ENCODE results near the gene RSAD2. TPM values are rescaled to one million over a fixed set of nuclear protein-coding genes. Genes with fewer than 3 reads are reported as not detected.

The RSAD2 gene
- total and polyA plus RNA-seq, 2 donors (not counting 3 experiments of a cell fraction or from before 2014, with no cell fraction given): 0.03 to 0.18 TPM

- H3K4me2 ChIP-seq (ENCODE audit: insufficient read depth, low read length): no peak overlapping the region
- CTCF ChIA-PET: no interaction called here
- POLR2A ChIA-PET: no interaction called here
- H3K4me1 ChIP-seq (ENCODE audit: control insufficient read depth, extremely low read depth, insufficient read depth, low read length): no peaks in the 10 kb centered on the region
- TF ChIP-seq JUN (IDR thresholded peaks at IDR 0.05; ENCODE audit: borderline replicate concordance, insufficient read depth, insufficient read length, low read depth): no peak
- TF ChIP-seq POLR2A (IDR thresholded peaks at IDR 0.05; ENCODE audit: low read depth, low read length): no peak
- TF ChIP-seq MYC (IDR thresholded peaks at IDR 0.05; ENCODE audit: low read depth, low read length): no peak
- no peak for TF ChIP-seq GATA2 (IDR thresholded peaks at IDR 0.05; ENCODE audit: insufficient read depth, insufficient read length, low read depth, low read length)
- no peak for TF ChIP-seq FOS (IDR thresholded peaks at IDR 0.05; ENCODE audit: borderline replicate concordance, insufficient read depth, low read length)
- no peak for TF ChIP-seq POLR2AphosphoS5 (IDR thresholded peaks at IDR 0.05; ENCODE audit: insufficient read depth, low read depth, low read length)
- TF ChIP-seq MAX (IDR thresholded peaks at IDR 0.05; ENCODE audit: insufficient read depth, insufficient read length): no peak
- TF ChIP-seq EZH2 (IDR thresholded peaks at IDR 0.05; ENCODE audit: borderline replicate concordance, low read depth, low read length, severe bottlenecking): no peak
- TF ChIP-seq CTCF (IDR thresholded peaks at IDR 0.05; ENCODE audit: extremely low read depth in 1 of 2, insufficient read depth in 1 of 2, low read depth in 1 of 2, low read length in 2 of 2): no peak
- H3K9ac ChIP-seq (replicated peaks; ENCODE audit: extremely low read depth, insufficient read depth, low read length): no peak overlapping the region
- FAIRE-seq (no peak), DNase-seq (ENCODE audit: low read depth, low spot score) (no peak)
- no peaks in the 10 kb centered on the region for H4K20me1 ChIP-seq (replicated peaks; ENCODE audit: control insufficient read depth, extremely low read depth, insufficient read depth, low read length)
- H3K9me3 ChIP-seq (replicated peaks; ENCODE audit: control insufficient read depth, insufficient read depth, low read length): no peaks in the 10 kb centered on the region
- no TSS peak for BruUV-seq (replicated peaks)
- H3K27me3 ChIP-seq (ENCODE audit: control insufficient read depth in 2 of 2, insufficient read depth in 2 of 2, low read length in 2 of 2): peaks cover 5 to 15% of the 10 kb centered on the region in 2 experiments
- no peak overlapping the region for H2AFZ ChIP-seq (ENCODE audit: low read depth, low read length)
- H3K27ac ChIP-seq (ENCODE audit: insufficient read depth, low read depth, low read length): no peak overlapping the region
- H3K36me3 ChIP-seq (ENCODE audit: control insufficient read depth in 2 of 2, extremely low read depth in 1 of 2, insufficient read depth in 2 of 2, low read length in 2 of 2): no peaks in the 10 kb centered on the region
- H3K4me3 ChIP-seq (replicated peaks in 1 of 3; ENCODE audit: insufficient read depth in 1 of 3, low read depth in 1 of 3, low read length in 3 of 3): no peak overlapping the region
- intact Hi-C loops (cut with micrococcal nuclease): no loop called here
- dilution Hi-C loops (cut with MboI; ENCODE audit: extremely low pct_ligation_motif_present, low sequenced_read_pairs): no loop called here
- no peaks in the 10 kb centered on the region for H3K9me1 ChIP-seq (replicated peaks; ENCODE audit: control insufficient read depth, extremely low read depth, insufficient read depth, low read length)
- H3K79me2 ChIP-seq (ENCODE audit: control insufficient read depth, insufficient read depth, low read length): no peaks in the 10 kb centered on the region
These were observed 3.5 kb upstream of the RSAD2 start for GRCh38 chr2:6874032-6874431.
